ENCODE measurements around the gene MAP3K8. TPM values are rescaled to one million over a fixed set of nuclear protein-coding genes. Genes with fewer than 3 reads are reported as not detected.

Gene MAP3K8
- total and polyA plus RNA-seq, 10 of the 15 experiments (the other 5 are each of a cell fraction or from before 2014, with no cell fraction given): 25.5 to 115 (median 40.2) TPM

GRCh38 chr10:30509508-30509907, 75.5 kb downstream of the MAP3K8 start:
- ChIA-PET RAD21 (ENCODE audit: unreplicated experiment) (interaction anchor here (0.8 to 3.8 kb wide), 11 partner anchors 11 to 90 kb away, joined by 3 to 32 read pairs (median 7); partner anchors contain the start of gene MAP3K8), SMC1A (ENCODE audit: uncharacterized antibody, unreplicated experiment) (interaction anchor here (1.1 to 8.9 kb wide), 8 partner anchors 12 to 79 kb away, joined by 4 to 92 read pairs (median 8); no protein-coding TSS in a partner anchor), POLR2A (interaction anchor here (0.6 to 1.2 kb wide), 3 partner anchors 18 to 160 kb away, joined by 3 to 5 read pairs (median 4); partner anchors contain the start of gene MTPAP), CTCF (interaction anchor here (0.8 to 1.8 kb wide), 5 partner anchors 11 to 73 kb away, joined by 4 read pairs; no protein-coding TSS in a partner anchor)
- H3K4me1 ChIP-seq (ENCODE audit: control insufficient read depth, insufficient read depth, low read length): peaks cover 29% of the 10 kb centered on the region
- intact Hi-C loops (cut with micrococcal nuclease; ENCODE audit: unreplicated experiment) (no loop called here), in situ Hi-C loops (cut with MboI) (no loop called here)
- WGBS (ENCODE audit: insufficient coverage, insufficient replicate concordance, low lambda C conversion rate, missing lambda C conversion rate): 92% methylated on average over 3 of the region's 3 CpGs
- no peaks in the 10 kb centered on the region for H3K9me3 ChIP-seq (replicated peaks; ENCODE audit: control insufficient read depth, insufficient read depth, low read length)
- no peaks in the 10 kb centered on the region for H3K79me2 ChIP-seq (ENCODE audit: control insufficient read depth, insufficient read depth, low read length)
- no peak overlapping the region for H3K4me2 ChIP-seq (ENCODE audit: control insufficient read depth, insufficient read depth)
- DNase-seq (ENCODE audit: low read depth, low spot score) (no peak), ATAC-seq (no peak), FAIRE-seq (no peak)
- no peak overlapping the region for H3K9ac ChIP-seq (ENCODE audit: control insufficient read depth, insufficient read depth, low read length)
- H4K20me1 ChIP-seq (ENCODE audit: control insufficient read depth, insufficient read depth): no peaks in the 10 kb centered on the region
- H3K36me3 ChIP-seq (ENCODE audit: control insufficient read depth in 2 of 2, insufficient read depth in 2 of 2, low read length in 1 of 2): no peaks in the 10 kb centered on the region
- BruUV-seq (replicated peaks): no TSS peak
- no peak overlapping the region for H3K4me3 ChIP-seq
- H2AFZ ChIP-seq (ENCODE audit: control insufficient read depth, low read depth, low read length): no peak overlapping the region
- peak overlapping the region; percentile 8; the same call in 1 of the 2 replicates for H3K27ac ChIP-seq (ENCODE audit: control insufficient read depth, insufficient read depth)
- no peaks in the 10 kb centered on the region for H3K27me3 ChIP-seq (replicated peaks in 1 of 2; ENCODE audit: control insufficient read depth in 2 of 2, insufficient read depth in 2 of 2, low read length in 1 of 2)
- TF ChIP-seq IRF3 (IDR thresholded peaks at IDR 0.05) (no peak), RFX5 (IDR thresholded peaks at IDR 0.05; ENCODE audit: low read depth, low read length) (no peak), MYB (IDR thresholded peaks at IDR 0.05; ENCODE audit: borderline replicate concordance, low read depth, low read length) (no peak), MTA2 (IDR thresholded peaks at IDR 0.05; ENCODE audit: low read depth) (no peak), EED (IDR thresholded peaks at IDR 0.05; ENCODE audit: low read depth) (no peak), HDAC6 (IDR thresholded peaks at IDR 0.05; ENCODE audit: unreplicated experiment) (no peak), ZNF687 (IDR thresholded peaks at IDR 0.05) (no peak), ZNF24 (IDR thresholded peaks at IDR 0.05) (no peak), TBL1XR1 (IDR thresholded peaks at IDR 0.05; ENCODE audit: low read depth, low read length) (no peak), BHLHE40 (IDR thresholded peaks at IDR 0.05; ENCODE audit: borderline replicate concordance in 1 of 2, low read depth in 2 of 2, low read length in 1 of 2) (no peak), ZSCAN29 (IDR thresholded peaks at IDR 0.05) (no peak), RAD21 (IDR thresholded peaks at IDR 0.05; ENCODE audit: insufficient read depth, low read depth, low read length) (no peak), RAD51 (IDR thresholded peaks at IDR 0.05) (no peak)
- TF ChIP-seq, protein P1, sequence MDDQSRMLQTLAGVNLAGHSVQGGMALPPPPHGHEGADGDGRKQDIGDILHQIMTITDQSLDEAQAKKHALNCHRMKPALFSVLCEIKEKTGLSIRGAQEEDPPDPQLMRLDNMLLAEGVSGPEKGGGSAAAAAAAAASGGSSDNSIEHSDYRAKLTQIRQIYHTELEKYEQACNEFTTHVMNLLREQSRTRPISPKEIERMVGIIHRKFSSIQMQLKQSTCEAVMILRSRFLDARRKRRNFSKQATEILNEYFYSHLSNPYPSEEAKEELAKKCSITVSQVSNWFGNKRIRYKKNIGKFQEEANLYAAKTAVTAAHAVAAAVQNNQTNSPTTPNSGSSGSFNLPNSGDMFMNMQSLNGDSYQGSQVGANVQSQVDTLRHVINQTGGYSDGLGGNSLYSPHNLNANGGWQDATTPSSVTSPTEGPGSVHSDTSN (IDR thresholded peaks at IDR 0.05; ENCODE audit: insufficient replicate concordance, low read depth, low read length): no peak
